H1 (cell line): Measurements from ENCODE around the gene GRB7. TPM values are rescaled to one million over a fixed set of nuclear protein-coding genes. Genes with fewer than 3 reads are reported as not detected.

Source experiments
- CTCF ChIA-PET: fragments of 300-600 bp; sonication (Branson Sonifier 250); formaldehyde crosslinking; loops from one replicate; lab custom pipeline; 2021; ENCODE audit not compliant: partially characterized antibody; lab: Charles Lee
- POLR2A ChIA-PET: fragments of 300-600 bp; sonication (Branson Sonifier 250); formaldehyde crosslinking; loops from one replicate; lab custom pipeline; 2021; ENCODE audit warnings: inconsistent platforms; ENCODE audit not compliant: partially characterized antibody; lab: Charles Lee
- DNase-seq, 2 experiments: peaks; one replicate each; pipeline versions ENCODE4 v3.0.0 to v3.0.0-alpha.2; 2010 to 2022; ENCODE audit warnings: low spot score in 2 of 2, low read depth in 1 of 2, mixed read lengths in 1 of 2
- FAIRE-seq: peaks from 2 replicates; lab custom pipeline; 2011; peaks lifted over from hg19 to GRCh38; lab: Jason Lieb, UNC
- H2AFZ ChIP-seq: 2 replicates; pipeline ENCODE4 v1.8.1; 2012; ENCODE audit warnings: low read length, inconsistent platforms
- H2AK5ac ChIP-seq: 2 replicates; pipeline ENCODE4 v1.6.1; 2013; ENCODE audit warnings: low read depth, low read length
- H2BK120ac ChIP-seq: replicated peaks from 2 replicates; pipeline ENCODE3; 2013; ENCODE audit warnings: low read depth, low read length, inconsistent platforms
- H2BK12ac ChIP-seq: 2 replicates; pipeline ENCODE4 v1.6.1; 2013; ENCODE audit warnings: low read depth, low read length
- H2BK15ac ChIP-seq: 2 replicates; pipeline ENCODE4 v1.6.1; 2013; ENCODE audit warnings: low read length
- H2BK20ac ChIP-seq: 2 replicates; pipeline ENCODE4 v1.6.1; 2013; ENCODE audit warnings: low read length
- H2BK5ac ChIP-seq: 2 replicates; pipeline ENCODE4 v1.6.1; 2013; ENCODE audit warnings: low read depth, low read length
- H3K14ac ChIP-seq: 2 replicates; pipeline ENCODE4 v1.6.1; 2013; ENCODE audit warnings: inconsistent platforms; ENCODE audit not compliant: insufficient read length
- H3K18ac ChIP-seq: 2 replicates; pipeline ENCODE4 v1.6.1; 2013; ENCODE audit warnings: low read length; ENCODE audit errors: extremely low read depth
- H3K23ac ChIP-seq: 2 replicates; pipeline ENCODE4 v1.6.1; 2013; ENCODE audit warnings: inconsistent platforms; ENCODE audit not compliant: insufficient read length
- H3K23me2 ChIP-seq: 2 replicates; pipeline ENCODE4 v1.6.1; 2013; ENCODE audit warnings: low read depth, low read length
- H3K27ac ChIP-seq: 2 replicates; pipeline ENCODE4 v1.6.1; 2011; ENCODE audit warnings: low read depth, low read length, inconsistent platforms
- H3K27me3 ChIP-seq, 4 experiments: replicated peaks in 1 of 4; 1 replicate in 1 of 4; 2 replicates in 3 of 4; pipeline versions ENCODE4 v1.6.1 to v1.8.1; 2011 to 2013; ENCODE audit warnings: low read length in 3 of 4, mild to moderate bottlenecking in 3 of 4, inconsistent platforms in 2 of 4, mixed read lengths in 2 of 4, moderate library complexity in 1 of 4; ENCODE audit not compliant: control insufficient read depth in 3 of 4, insufficient read depth in 3 of 4; ENCODE audit errors: extremely low read depth in 1 of 4
- H3K36me3 ChIP-seq, 4 experiments: 2 replicates each; pipeline versions ENCODE4 v1.6.1 to v1.8.1; 2011 to 2013; ENCODE audit warnings: mild to moderate bottlenecking in 4 of 4, low read length in 3 of 4, moderate library complexity in 2 of 4, control low read depth in 1 of 4, inconsistent platforms in 1 of 4; ENCODE audit not compliant: insufficient read depth in 4 of 4, control insufficient read depth in 2 of 4
- H3K4ac ChIP-seq: replicated peaks from 2 replicates; pipeline ENCODE3; 2013; ENCODE audit warnings: low read length, low read depth, mixed read lengths, inconsistent platforms; ENCODE audit not compliant: insufficient read length
- H3K4me1 ChIP-seq, 4 experiments: replicated peaks in 1 of 4; 1 replicate in 1 of 4; 2 replicates in 3 of 4; pipeline versions ENCODE4 v1.6.1 to v1.8.1; 2011 to 2013; ENCODE audit warnings: low read length in 3 of 4, inconsistent platforms in 2 of 4, mixed read lengths in 1 of 4; ENCODE audit not compliant: insufficient read depth in 4 of 4, control insufficient read depth in 3 of 4
- H3K4me2 ChIP-seq, 2 experiments: 2 replicates each; pipeline versions ENCODE4 v1.6.1 to v1.8.1; 2011 to 2013; ENCODE audit warnings: low read depth in 2 of 2, low read length in 2 of 2, control low read depth in 1 of 2, inconsistent platforms in 1 of 2, mild to moderate bottlenecking in 1 of 2; ENCODE audit not compliant: insufficient read depth in 1 of 2
- H3K4me3 ChIP-seq, 4 experiments: fragments of 200-600, 300-600 bp in 1 of 4; sonication (generic), shearing (Covaris generic), sonication (Bioruptor Twin) in 1 of 4; 2 replicates each; pipeline versions ENCODE4 v1.5.1 to v1.8.1; 2011 to 2016; ENCODE audit warnings: low read length in 4 of 4, low read depth in 3 of 4, control low read depth in 2 of 4, inconsistent platforms in 2 of 4, mild to moderate bottlenecking in 2 of 4, mixed read lengths in 1 of 4, moderate library complexity in 1 of 4; ENCODE audit not compliant: insufficient read depth in 2 of 4; ENCODE audit errors: extremely low read depth in 1 of 4
- H3K56ac ChIP-seq: replicated peaks from 2 replicates; pipeline ENCODE3; 2013; ENCODE audit warnings: low read depth, mild to moderate bottlenecking, mixed read lengths, low read length, inconsistent platforms; ENCODE audit not compliant: insufficient read length
- H3K79me1 ChIP-seq: 2 replicates; pipeline ENCODE4 v1.6.1; 2013; ENCODE audit warnings: low read depth, low read length, control low read depth
- H3K79me2 ChIP-seq, 2 experiments: 2 replicates each; pipeline versions ENCODE4 v1.6.1 to v1.8.1; 2012 to 2013; ENCODE audit warnings: low read length in 2 of 2, mild to moderate bottlenecking in 2 of 2, inconsistent platforms in 1 of 2; ENCODE audit not compliant: insufficient read depth in 2 of 2, control insufficient read depth in 1 of 2
- H3K9ac ChIP-seq, 4 experiments: replicated peaks in 1 of 4; 1 replicate in 1 of 4; 2 replicates in 3 of 4; pipeline versions ENCODE4 v1.6.1 to v1.8.1; 2011 to 2013; ENCODE audit warnings: low read depth in 3 of 4, low read length in 3 of 4, control low read depth in 2 of 4, mild to moderate bottlenecking in 2 of 4, moderate library complexity in 2 of 4, inconsistent platforms in 1 of 4; ENCODE audit errors: extremely low read depth in 1 of 4
- H3K9me3 ChIP-seq, 2 experiments: 2 replicates each; pipeline versions ENCODE4 v1.6.1 to v1.8.1; 2012 to 2013; ENCODE audit warnings: mild to moderate bottlenecking in 2 of 2, moderate library complexity in 2 of 2, control low read depth in 1 of 2, inconsistent platforms in 1 of 2, low read depth in 1 of 2, low read length in 1 of 2, mixed read lengths in 1 of 2; ENCODE audit not compliant: insufficient read depth in 2 of 2
- H4K20me1 ChIP-seq, 2 experiments: replicated peaks in 1 of 2; 2 replicates each; pipeline versions ENCODE3 to v1.8.1; 2011 to 2013; ENCODE audit warnings: inconsistent platforms in 2 of 2, low read length in 2 of 2, mild to moderate bottlenecking in 1 of 2; ENCODE audit not compliant: insufficient read depth in 2 of 2, control insufficient read depth in 1 of 2
- H4K5ac ChIP-seq: 2 replicates; pipeline ENCODE4 v1.6.1; 2013; ENCODE audit warnings: low read length, low read depth, mixed read lengths, inconsistent platforms; ENCODE audit not compliant: insufficient read length
- H4K8ac ChIP-seq: 2 replicates; pipeline ENCODE4 v1.8.0; 2013; ENCODE audit warnings: mild to moderate bottlenecking, moderate library complexity, low read length, inconsistent platforms; ENCODE audit not compliant: insufficient read depth; ENCODE audit errors: extremely low read depth
- H4K91ac ChIP-seq: replicated peaks from 2 replicates; pipeline ENCODE3; 2013; ENCODE audit warnings: low read length, mixed read lengths, inconsistent platforms; ENCODE audit not compliant: insufficient read length
- FOSL1 ChIP-seq: IDR thresholded peaks from 2 replicates; pipeline ENCODE4 v1.6.1; 2011; ENCODE audit warnings: mild to moderate bottlenecking, low read depth, low read length, moderate library complexity; ENCODE audit not compliant: insufficient read depth
- KDM1A ChIP-seq: fragments of 200-600, 300-600 bp; sonication (generic); IDR thresholded peaks from 2 replicates; pipeline ENCODE4 v1.7.1; 2016; ENCODE audit warnings: mild to moderate bottlenecking, low read length, borderline replicate concordance
- NANOG ChIP-seq: IDR thresholded peaks from 2 replicates; pipeline ENCODE4 v1.6.1; 2011; ENCODE audit warnings: low read length, low read depth, mild to moderate bottlenecking, inconsistent platforms; ENCODE audit not compliant: insufficient read depth, poor library complexity, severe bottlenecking
- POU5F1 ChIP-seq: IDR thresholded peaks from 2 replicates; pipeline ENCODE4 v1.6.1; 2011; ENCODE audit warnings: low read depth, mild to moderate bottlenecking, low read length, moderate library complexity
- RAD21 ChIP-seq, 2 experiments: IDR thresholded peaks in 1 of 2; conservative IDR thresholded peaks in 1 of 2; 2 replicates each; pipeline ENCODE4 v1.6.1; 2011; ENCODE audit warnings: low read depth in 2 of 2, low read length in 2 of 2, improper control_type of control experiment in 1 of 2, inconsistent platforms in 1 of 2, mild to moderate bottlenecking in 1 of 2, moderate library complexity in 1 of 2
- RBBP5 ChIP-seq: IDR thresholded peaks from 2 replicates; pipeline ENCODE4 v1.7.1; 2012; ENCODE audit warnings: low read depth, mild to moderate bottlenecking, inconsistent platforms, low read length, moderate library complexity, borderline replicate concordance
- RFX5 ChIP-seq: IDR thresholded peaks from 2 replicates; pipeline ENCODE4 v1.6.1; 2011; ENCODE audit warnings: low read depth, low read length, improper control_type of control experiment, borderline replicate concordance
- RNF2 ChIP-seq: fragments of 200-900, 300-1000 bp; sonication (generic); IDR thresholded peaks from 2 replicates; pipeline ENCODE4 v1.7.1; 2016; ENCODE audit warnings: borderline replicate concordance, low read depth, mild to moderate bottlenecking, antibody characterized with exemption, low read length; ENCODE audit not compliant: poor library complexity, severe bottlenecking; ENCODE audit errors: missing control alignments
- SP2 ChIP-seq: IDR thresholded peaks from 2 replicates; pipeline ENCODE4 v1.6.1; 2012; ENCODE audit warnings: mild to moderate bottlenecking, low read length, inconsistent platforms
- YY1 ChIP-seq: IDR thresholded peaks from 2 replicates; pipeline ENCODE4 v1.6.1; 2011; ENCODE audit warnings: low read depth, mild to moderate bottlenecking, low read length
- WGBS, 2 experiments: shearing (Covaris generic) in 1 of 2; methylation state at CpG; one replicate each; pipeline versions ENCODE4 v1.1.6 to v1.1.7; 2013 to 2015; ENCODE audit warnings: low lambda C conversion rate in 2 of 2, mixed read lengths in 2 of 2, inconsistent platforms in 1 of 2, low coverage in 1 of 2, missing lambda C conversion rate in 1 of 2; ENCODE audit not compliant: insufficient replicate concordance in 2 of 2, insufficient coverage in 1 of 2, insufficient read length in 1 of 2; ENCODE audit errors: extremely low coverage in 1 of 2, missing lambda C conversion rate in 1 of 2; 5-methylcytosine and 5-hydroxymethylcytosine counted together
- polyA plus RNA-seq, 7 experiments: library from polyadenylated mRNA; depleted of rRNA in 3 of 7; stranded (reverse) in 5 of 7; unstranded in 2 of 7; fragments of >200 nt in 5 of 7; fragments of 200-250 nt in 2 of 7; gene quantifications; 1 replicate in 5 of 7; 2 replicates in 1 of 7; 4 replicates in 1 of 7; pipeline versions ENCODE4 v1.2.1 to v1.2.3, GENCODE V29; 2011 to 2013; ENCODE audit warnings: missing spikeins in 2 of 7, mixed read lengths in 2 of 7
- total RNA-seq: library from RNA; stranded (reverse); fragmentation: NEBNext Ultra II Directional; extraction: Animal tissue kit (Norgen Biotek cat#: 25700); gene quantifications from 2 replicates; pipeline ENCODE4 v1.2.1, GENCODE V29; 2021
- TF ChIP-seq, protein P1 (sequence below): IDR thresholded peaks from 2 replicates; pipeline ENCODE4 v1.6.1; 2012; ENCODE audit warnings: low read length, inconsistent platforms

Gene GRB7
- total and polyA plus RNA-seq, 2 of the 8 experiments (the other 6 are each of a cell fraction or from before 2014, with no cell fraction given) = 32.2 to 41.5 TPM

- DNase-seq = no peak
- H3K4me3 ChIP-seq = no peak overlapping the region
- POLR2A ChIA-PET = interaction anchor here (0.6 to 5.4 kb wide), 6 partner anchors 8 to 39 kb away, joined by 3 to 54 read pairs (median 27); partner anchors contain the start of genes ERBB2 and PGAP3
- TF ChIP-seq NANOG (no peak), KDM1A (no peak), SP2 (no peak), FOSL1 (no peak), POU5F1 (no peak), RFX5 (no peak), RNF2 (no peak), RBBP5 (no peak), RAD21 (IDR thresholded peaks at IDR 0.05 in 1 of 2, conservative IDR thresholded peaks at IDR 0.05 in 1 of 2; ENCODE audit: low read depth in 2 of 2, low read length in 2 of 2) (no peak), YY1 (no peak)
- TF ChIP-seq, protein P1, sequence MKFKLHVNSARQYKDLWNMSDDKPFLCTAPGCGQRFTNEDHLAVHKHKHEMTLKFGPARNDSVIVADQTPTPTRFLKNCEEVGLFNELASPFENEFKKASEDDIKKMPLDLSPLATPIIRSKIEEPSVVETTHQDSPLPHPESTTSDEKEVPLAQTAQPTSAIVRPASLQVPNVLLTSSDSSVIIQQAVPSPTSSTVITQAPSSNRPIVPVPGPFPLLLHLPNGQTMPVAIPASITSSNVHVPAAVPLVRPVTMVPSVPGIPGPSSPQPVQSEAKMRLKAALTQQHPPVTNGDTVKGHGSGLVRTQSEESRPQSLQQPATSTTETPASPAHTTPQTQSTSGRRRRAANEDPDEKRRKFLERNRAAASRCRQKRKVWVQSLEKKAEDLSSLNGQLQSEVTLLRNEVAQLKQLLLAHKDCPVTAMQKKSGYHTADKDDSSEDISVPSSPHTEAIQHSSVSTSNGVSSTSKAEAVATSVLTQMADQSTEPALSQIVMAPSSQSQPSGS = no peak
Measured at GRCh38 chr17:39727556-39727955, 10.2 kb upstream of the GRB7 start.

More at GRCh38 chr17:39727556-39727955, 10.2 kb upstream of the GRB7 start:
- Histone ChIP-seq H4K8ac (no peak overlapping the region), H4K91ac (no peak overlapping the region), H3K18ac (no peak overlapping the region), H2BK15ac (no peak overlapping the region), H3K4me1 (peaks cover 0 to 11% (median 4%) of the 10 kb centered on the region in 4 experiments; a peak in 6 of 7 replicates), H3K9me3 (no peaks in the 10 kb centered on the region), H3K27ac (no peak overlapping the region), H3K4ac (no peak overlapping the region), H3K9ac (no peak overlapping the region), H3K79me1 (no peaks in the 10 kb centered on the region; the same call in 1 of the 2 replicates), H3K56ac (no peak overlapping the region), H2AFZ (no peak overlapping the region), H3K36me3 (peaks cover 15 to 49% (median 32%) of the 10 kb centered on the region in 4 experiments), H3K79me2 (no peaks in the 10 kb centered on the region), H3K14ac (no peak overlapping the region), H3K27me3 (no peaks in the 10 kb centered on the region), H4K5ac (no peak overlapping the region), H2BK20ac (no peak overlapping the region), H3K23me2 (peaks cover 5% of the 10 kb centered on the region; the same call in 1 of the 2 replicates), H3K23ac (no peak overlapping the region), H2AK5ac (no peak overlapping the region), H2BK120ac (no peak overlapping the region), H2BK12ac (no peak overlapping the region), H3K4me2 (no peak overlapping the region), H4K20me1 (peaks cover 8 to 20% of the 10 kb centered on the region in 2 experiments), H2BK5ac (no peak overlapping the region)
- no peak for FAIRE-seq
- 89% methylated on average over 9 of the region's 10 CpGs; no CpG with 5 or more reads in 1 of the 2 experiments for WGBS, 2 experiments
- CTCF ChIA-PET = interaction anchor here (0.6 kb wide), 1 partner anchor 95 kb away, joined by 3 read pairs; no protein-coding TSS in a partner anchor
